OCI-LY3 (cell line): ENCODE data around the gene RIIAD1.

Experiments used
- H2AFZ ChIP-seq: fragments of 200-600, 300-600 bp; shearing (Covaris generic); 2 replicates; pipeline ENCODE4 v1.6.0; 2014; ENCODE audit warnings: antibody characterized with exemption, low read depth, low read length
- H3K27ac ChIP-seq: fragments of 200-600, 300-600 bp; sonication (generic); 2 replicates; pipeline ENCODE4 v1.5.1; 2014; ENCODE audit warnings: mild to moderate bottlenecking, low read length, moderate library complexity, mixed read lengths
- H3K27me3 ChIP-seq: fragments of 200-600, 300-600 bp; sonication (generic); 2 replicates; pipeline ENCODE4 v1.6.1; 2014; ENCODE audit warnings: low read depth, low read length, mixed read lengths
- H3K36me3 ChIP-seq: fragments of 200-600, 300-600 bp; sonication (generic); replicated peaks from 2 replicates; pipeline ENCODE3; 2014; ENCODE audit warnings: low read depth, low read length, mixed read lengths
- H3K4me1 ChIP-seq: fragments of 300-600, 200-600 bp; sonication (generic); 2 replicates; pipeline ENCODE4 v1.6.1; 2014; ENCODE audit warnings: low read length, mixed read lengths
- H3K4me2 ChIP-seq: fragments of 200-600, 300-600 bp; sonication (generic); 2 replicates; pipeline ENCODE4 v1.6.1; 2014; ENCODE audit warnings: low read length, mixed read lengths
- H3K4me3 ChIP-seq: fragments of 300-600, 200-600 bp; sonication (generic); 2 replicates; pipeline ENCODE4 v1.5.1; 2014; ENCODE audit warnings: antibody characterized with exemption, mild to moderate bottlenecking, low read length, moderate library complexity
- H3K79me2 ChIP-seq: fragments of 300-600, 200-600 bp; shearing (Covaris generic); 2 replicates; pipeline ENCODE4 v1.6.1; 2014; ENCODE audit warnings: mild to moderate bottlenecking, low read length, mixed read lengths
- H3K9ac ChIP-seq: fragments of 300-600, 200-600 bp; shearing (Covaris generic); 2 replicates; pipeline ENCODE4 v1.6.0; 2014; ENCODE audit warnings: mild to moderate bottlenecking, low read length, moderate library complexity
- H3K9me3 ChIP-seq: fragments of 200-600, 300-600 bp; shearing (Covaris generic); 2 replicates; pipeline ENCODE4 v1.6.1; 2014; ENCODE audit warnings: low read length, mixed read lengths; ENCODE audit not compliant: insufficient read depth
- H4K20me1 ChIP-seq: fragments of 200-600, 300-600 bp; sonication (generic); 2 replicates; pipeline ENCODE4 v1.6.1; 2016; ENCODE audit warnings: low read length, mixed read lengths; ENCODE audit not compliant: insufficient read depth
- CTCF ChIP-seq: fragments of 200-600, 300-600 bp; sonication (generic); IDR thresholded peaks from 2 replicates; pipeline ENCODE4 v1.5.1; 2014; ENCODE audit warnings: antibody characterized with exemption, low read length, low read depth
- EZH2phosphoT487 ChIP-seq: fragments of 200-600 bp; shearing (Covaris generic); IDR thresholded peaks from 2 replicates; pipeline ENCODE4 v1.6.1; 2018; ENCODE audit warnings: antibody characterized with exemption, mixed run types, low read depth

Gene RIIAD1

GRCh38 chr1:151756291-151756690, 35.0 kb downstream of the RIIAD1 start:
- H2AFZ ChIP-seq = no peak overlapping the region
- H3K4me3 ChIP-seq = no peak overlapping the region
- peaks cover 33% of the 10 kb centered on the region for H3K36me3 ChIP-seq
- no peak overlapping the region for H3K9ac ChIP-seq
- TF ChIP-seq CTCF (no peak), EZH2phosphoT487 (no peak)
- H3K27me3 ChIP-seq = no peaks in the 10 kb centered on the region
- H3K4me2 ChIP-seq = no peak overlapping the region
- no peaks in the 10 kb centered on the region for H3K9me3 ChIP-seq
- no peaks in the 10 kb centered on the region for H4K20me1 ChIP-seq
- H3K79me2 ChIP-seq = no peaks in the 10 kb centered on the region
- no peaks in the 10 kb centered on the region for H3K4me1 ChIP-seq
- no peak overlapping the region for H3K27ac ChIP-seq

DNA sequence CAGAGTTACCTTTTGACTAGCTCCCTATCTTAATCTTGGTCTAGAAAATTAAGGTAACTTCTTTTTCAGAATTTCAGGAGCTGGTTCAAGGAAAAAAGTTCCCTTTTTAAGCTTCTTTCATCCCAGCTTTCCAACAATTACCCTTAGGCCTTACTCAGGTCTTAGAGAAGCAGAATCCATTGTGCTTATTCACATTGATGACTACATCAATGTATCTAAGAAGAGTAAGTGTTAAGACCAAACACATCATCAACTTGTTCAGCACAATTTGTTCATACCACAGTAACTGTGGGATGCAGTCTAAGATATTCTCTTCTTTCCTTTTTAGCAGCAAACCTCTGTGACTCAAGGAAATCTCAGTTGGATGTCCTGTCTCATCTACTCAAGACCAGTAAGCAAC, 37.9 kb downstream of the RIIAD1 start:
- no peak overlapping the region for H3K4me2 ChIP-seq
- TF ChIP-seq CTCF (no peak), EZH2phosphoT487 (no peak)
- H3K4me3 ChIP-seq = no peak overlapping the region
- H3K27ac ChIP-seq = no peak overlapping the region
- H3K27me3 ChIP-seq = no peaks in the 10 kb centered on the region
- no peak overlapping the region for H3K9ac ChIP-seq
- no peaks in the 10 kb centered on the region for H4K20me1 ChIP-seq
- H2AFZ ChIP-seq = no peak overlapping the region
- H3K9me3 ChIP-seq = no peaks in the 10 kb centered on the region
- H3K36me3 ChIP-seq = peaks cover 40% of the 10 kb centered on the region
- H3K79me2 ChIP-seq = peaks cover 15% of the 10 kb centered on the region
- H3K4me1 ChIP-seq = peaks cover 11% of the 10 kb centered on the region

GRCh38 chr1:151760597-151761385, 39.5 kb downstream of the RIIAD1 start:
- Histone ChIP-seq H3K27me3 (no peaks in the 10 kb centered on the region), H3K79me2 (peaks cover 15% of the 10 kb centered on the region), H3K36me3 (peaks cover 35% of the 10 kb centered on the region), H2AFZ (no peak overlapping the region), H3K4me1 (peaks cover 13% of the 10 kb centered on the region), H4K20me1 (no peaks in the 10 kb centered on the region), H3K4me3 (no peak overlapping the region), H3K9me3 (no peaks in the 10 kb centered on the region), H3K27ac (no peak overlapping the region), H3K9ac (no peak overlapping the region), H3K4me2 (no peak overlapping the region)
- TF ChIP-seq CTCF = no peak
- no peak for TF ChIP-seq EZH2phosphoT487

DNA sequence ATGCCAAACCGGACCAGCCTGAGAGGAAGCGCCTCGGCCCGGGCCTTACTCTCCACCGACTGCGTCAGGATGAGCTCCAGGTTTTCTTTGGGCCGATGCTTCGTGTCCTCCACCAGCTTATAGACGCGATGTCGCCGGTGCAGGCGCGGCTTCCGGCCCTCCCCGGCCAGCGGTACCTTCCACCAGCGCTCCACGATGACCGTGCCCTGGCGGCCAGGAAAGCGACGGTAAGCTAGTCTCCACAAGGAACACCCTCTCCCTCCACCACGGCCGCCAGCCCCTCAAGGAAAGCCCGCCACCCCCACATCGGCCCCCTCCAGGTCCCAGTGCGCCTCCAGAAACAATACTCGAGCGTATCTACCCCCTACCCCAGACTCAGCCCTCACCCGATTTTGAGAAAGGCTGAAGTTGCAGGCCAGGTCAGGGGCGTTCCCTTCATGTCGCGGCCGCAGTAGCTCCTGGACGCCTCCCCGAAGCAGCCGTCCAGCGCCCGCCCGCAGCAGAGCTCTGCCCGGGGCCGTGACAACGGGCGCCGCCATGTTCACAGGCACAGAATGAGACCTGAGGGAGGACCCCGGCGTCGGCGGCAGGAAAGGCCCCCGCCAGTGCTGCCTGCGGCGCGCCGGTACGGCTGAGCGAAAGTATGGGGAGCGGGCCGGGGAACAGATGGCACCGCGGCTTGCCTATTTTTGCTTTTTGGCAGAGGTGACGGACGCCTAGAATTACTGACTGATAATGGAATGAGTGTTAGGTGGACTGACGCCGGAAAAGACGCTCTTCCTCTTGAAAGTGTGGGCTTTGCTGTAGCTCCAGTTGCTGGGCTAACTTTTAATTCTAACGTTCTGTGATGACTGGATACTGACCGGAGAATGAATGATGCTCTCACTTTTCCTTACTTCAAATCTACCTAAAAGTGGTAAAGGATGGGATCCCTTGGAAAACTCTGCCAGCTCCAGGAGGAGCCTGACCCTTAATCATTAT, 41.9 kb downstream of the RIIAD1 start, which contains the start of gene MRPL9:
Gene MRPL9 (minus strand): TSS at position 556 of the 981 bp plus-strand sequence. CDS start 17 bp downstream, at position 539.
- H3K4me2 ChIP-seq = peak within 1 kb of the TSS; percentile 96
- peak within 1 kb of the TSS; percentile 82 for H3K4me3 ChIP-seq
- no peaks in the 10 kb centered on the region for H3K27me3 ChIP-seq
- H3K36me3 ChIP-seq = peaks cover 26% of the 10 kb centered on the region
- no peaks in the 10 kb centered on the region for H4K20me1 ChIP-seq
- peaks cover 15% of the 10 kb centered on the region for H3K79me2 ChIP-seq
- peak within 1 kb of the TSS; percentile 59 for H3K27ac ChIP-seq
- H3K4me1 ChIP-seq = peaks cover 13% of the 10 kb centered on the region
- TF ChIP-seq CTCF = no peak
- no peak for TF ChIP-seq EZH2phosphoT487
- peak within 1 kb of the TSS; percentile 75 for H3K9ac ChIP-seq
- no peaks in the 10 kb centered on the region for H3K9me3 ChIP-seq
- peak within 1 kb of the TSS; percentile 92 for H2AFZ ChIP-seq
